HL-60 (cell line): ENCODE data around the gene RHEBL1.
A peak's percentile ranks its signal among the peaks of the same experiment; 100 is the strongest.
"Not testable (repeated sequence)": the region's sequence is repeated elsewhere in the genome, so short reads cannot be mapped to it uniquely, and the experiment has no call there.

Source experiments
- DNase-seq, 2 experiments: peaks; one replicate each; pipeline ENCODE4 v3.0.0-alpha.2; 2010 to 2020; ENCODE audit warnings: low read depth in 1 of 2, low spot score in 1 of 2
- H3K27ac ChIP-seq: fragments of 250-450 bp; sonication (Bioruptor Pico); replicated peaks from 2 replicates; pipeline ENCODE4 v1.5.1; 2020; ENCODE audit warnings: mild to moderate bottlenecking, moderate library complexity
- H3K27me3 ChIP-seq: fragments of 250-450 bp; sonication (Bioruptor Pico); 2 replicates; pipeline ENCODE4 v1.5.1; 2021; ENCODE audit warnings: mild to moderate bottlenecking, moderate library complexity; ENCODE audit not compliant: insufficient read depth, poor library complexity, severe bottlenecking
- H3K4me3 ChIP-seq: replicated peaks from 2 replicates; pipeline ENCODE4 v1.5.1; 2011; ENCODE audit warnings: mild to moderate bottlenecking, control low read depth, low read length; ENCODE audit not compliant: insufficient read depth
- GABPA ChIP-seq: IDR thresholded peaks from 2 replicates; pipeline ENCODE4 v1.6.1; 2012; ENCODE audit warnings: low read depth
- POLR2AphosphoS5 ChIP-seq: IDR thresholded peaks from 2 replicates; pipeline ENCODE4 v1.6.1; 2012; ENCODE audit warnings: low read depth
- SPI1 ChIP-seq: IDR thresholded peaks from 2 replicates; pipeline ENCODE4 v1.6.1; 2012; ENCODE audit warnings: low read depth, mild to moderate bottlenecking, borderline replicate concordance
- TF ChIP-seq, protein P1 (sequence below): IDR thresholded peaks from 2 replicates; pipeline ENCODE4 v1.6.1; 2012; ENCODE audit warnings: low read depth; ENCODE audit not compliant: insufficient replicate concordance
- TF ChIP-seq, protein P2 (sequence below): IDR thresholded peaks from one replicate; pipeline ENCODE4 v1.5.1; 2011; ENCODE audit warnings: low read length, control low read depth, inconsistent platforms; ENCODE audit not compliant: insufficient read depth

RHEBL1 gene

GRCh38 chr12:49066120-49066519, 3.7 kb downstream of the RHEBL1 start:
- no peak for DNase-seq
- no peak for TF ChIP-seq SPI1
- TF ChIP-seq, protein P1, sequence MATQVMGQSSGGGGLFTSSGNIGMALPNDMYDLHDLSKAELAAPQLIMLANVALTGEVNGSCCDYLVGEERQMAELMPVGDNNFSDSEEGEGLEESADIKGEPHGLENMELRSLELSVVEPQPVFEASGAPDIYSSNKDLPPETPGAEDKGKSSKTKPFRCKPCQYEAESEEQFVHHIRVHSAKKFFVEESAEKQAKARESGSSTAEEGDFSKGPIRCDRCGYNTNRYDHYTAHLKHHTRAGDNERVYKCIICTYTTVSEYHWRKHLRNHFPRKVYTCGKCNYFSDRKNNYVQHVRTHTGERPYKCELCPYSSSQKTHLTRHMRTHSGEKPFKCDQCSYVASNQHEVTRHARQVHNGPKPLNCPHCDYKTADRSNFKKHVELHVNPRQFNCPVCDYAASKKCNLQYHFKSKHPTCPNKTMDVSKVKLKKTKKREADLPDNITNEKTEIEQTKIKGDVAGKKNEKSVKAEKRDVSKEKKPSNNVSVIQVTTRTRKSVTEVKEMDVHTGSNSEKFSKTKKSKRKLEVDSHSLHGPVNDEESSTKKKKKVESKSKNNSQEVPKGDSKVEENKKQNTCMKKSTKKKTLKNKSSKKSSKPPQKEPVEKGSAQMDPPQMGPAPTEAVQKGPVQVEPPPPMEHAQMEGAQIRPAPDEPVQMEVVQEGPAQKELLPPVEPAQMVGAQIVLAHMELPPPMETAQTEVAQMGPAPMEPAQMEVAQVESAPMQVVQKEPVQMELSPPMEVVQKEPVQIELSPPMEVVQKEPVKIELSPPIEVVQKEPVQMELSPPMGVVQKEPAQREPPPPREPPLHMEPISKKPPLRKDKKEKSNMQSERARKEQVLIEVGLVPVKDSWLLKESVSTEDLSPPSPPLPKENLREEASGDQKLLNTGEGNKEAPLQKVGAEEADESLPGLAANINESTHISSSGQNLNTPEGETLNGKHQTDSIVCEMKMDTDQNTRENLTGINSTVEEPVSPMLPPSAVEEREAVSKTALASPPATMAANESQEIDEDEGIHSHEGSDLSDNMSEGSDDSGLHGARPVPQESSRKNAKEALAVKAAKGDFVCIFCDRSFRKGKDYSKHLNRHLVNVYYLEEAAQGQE: no peak
- TF ChIP-seq, protein P2, sequence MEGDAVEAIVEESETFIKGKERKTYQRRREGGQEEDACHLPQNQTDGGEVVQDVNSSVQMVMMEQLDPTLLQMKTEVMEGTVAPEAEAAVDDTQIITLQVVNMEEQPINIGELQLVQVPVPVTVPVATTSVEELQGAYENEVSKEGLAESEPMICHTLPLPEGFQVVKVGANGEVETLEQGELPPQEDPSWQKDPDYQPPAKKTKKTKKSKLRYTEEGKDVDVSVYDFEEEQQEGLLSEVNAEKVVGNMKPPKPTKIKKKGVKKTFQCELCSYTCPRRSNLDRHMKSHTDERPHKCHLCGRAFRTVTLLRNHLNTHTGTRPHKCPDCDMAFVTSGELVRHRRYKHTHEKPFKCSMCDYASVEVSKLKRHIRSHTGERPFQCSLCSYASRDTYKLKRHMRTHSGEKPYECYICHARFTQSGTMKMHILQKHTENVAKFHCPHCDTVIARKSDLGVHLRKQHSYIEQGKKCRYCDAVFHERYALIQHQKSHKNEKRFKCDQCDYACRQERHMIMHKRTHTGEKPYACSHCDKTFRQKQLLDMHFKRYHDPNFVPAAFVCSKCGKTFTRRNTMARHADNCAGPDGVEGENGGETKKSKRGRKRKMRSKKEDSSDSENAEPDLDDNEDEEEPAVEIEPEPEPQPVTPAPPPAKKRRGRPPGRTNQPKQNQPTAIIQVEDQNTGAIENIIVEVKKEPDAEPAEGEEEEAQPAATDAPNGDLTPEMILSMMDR: no peak
- TF ChIP-seq GABPA: no peak
- no peak for TF ChIP-seq POLR2AphosphoS5

GRCh38 chr12:49064767-49065152, 5.0 kb downstream of the RHEBL1 start:
- Histone ChIP-seq H3K27me3 (no peaks in the 10 kb centered on the region), H3K27ac (no peak overlapping the region)
- TF ChIP-seq POLR2AphosphoS5 (no peak), GABPA (no peak), SPI1 (no peak)
- TF ChIP-seq, protein P1: no peak
- TF ChIP-seq, protein P2: no peak

More at GRCh38 chr12:49066120-49066519, 3.7 kb downstream of the RHEBL1 start:
- H3K27ac ChIP-seq: no peak overlapping the region
- no peaks in the 10 kb centered on the region for H3K27me3 ChIP-seq
- no peak overlapping the region for H3K4me3 ChIP-seq

GRCh38 chr12:49061916-49062315, 7.9 kb downstream of the RHEBL1 start:
- H3K27me3 ChIP-seq, DNase-seq, H3K4me3 ChIP-seq, H3K27ac ChIP-seq: not testable (repeated sequence)

More at GRCh38 chr12:49064767-49065152, 5.0 kb downstream of the RHEBL1 start:
- no peak overlapping the region for H3K4me3 ChIP-seq
- DNase-seq: no peak

DNA sequence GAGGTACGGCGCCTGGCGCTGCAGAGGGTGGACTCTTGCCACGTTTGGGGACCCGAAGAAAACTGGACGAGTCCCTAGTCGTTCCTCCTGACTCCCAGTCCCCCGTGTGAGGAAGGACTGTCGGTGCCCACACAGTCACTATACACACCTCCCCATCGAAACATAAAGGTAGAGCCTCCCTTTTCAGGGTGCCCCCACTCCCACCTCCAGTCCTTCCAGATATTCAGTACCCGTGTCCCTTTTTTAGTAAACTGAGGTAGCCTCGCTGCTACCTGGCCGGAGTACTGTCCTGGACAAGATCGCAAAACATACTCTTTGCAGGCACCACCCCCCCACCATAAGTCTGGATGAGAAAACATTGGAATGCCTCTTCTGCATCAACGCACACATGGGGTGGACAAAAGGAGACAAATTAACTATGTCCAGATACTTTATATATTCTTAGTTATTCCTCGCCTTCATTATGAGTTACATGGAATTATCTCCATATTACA, 8.6 kb downstream of the RHEBL1 start:
- DNase-seq: no peak
- no peak for TF ChIP-seq GABPA
- TF ChIP-seq, protein P1: no peak
- no peak for TF ChIP-seq POLR2AphosphoS5
- TF ChIP-seq, protein P2: no peak
- no peak for TF ChIP-seq SPI1
- no peaks in the 10 kb centered on the region for H3K27me3 ChIP-seq
- peak overlapping the region; percentile 71 for H3K4me3 ChIP-seq
- H3K27ac ChIP-seq: peak overlapping the region; percentile 100
